HG03135 (cell line): ENCODE measurements around the gene CDK19.
"Not testable (repeated sequence)": the region's sequence is repeated elsewhere in the genome, so short reads cannot be mapped to it uniquely, and the experiment has no call there.

ENCODE experiments used
- ATAC-seq: cut with Tn5 transposase; IDR thresholded peaks from one replicate; pipeline ENCODE4 v1.9.1; 2021; ENCODE audit warnings: mild to moderate bottlenecking, moderate library complexity; ENCODE audit not compliant: unreplicated experiment

The CDK19 gene

DNA sequence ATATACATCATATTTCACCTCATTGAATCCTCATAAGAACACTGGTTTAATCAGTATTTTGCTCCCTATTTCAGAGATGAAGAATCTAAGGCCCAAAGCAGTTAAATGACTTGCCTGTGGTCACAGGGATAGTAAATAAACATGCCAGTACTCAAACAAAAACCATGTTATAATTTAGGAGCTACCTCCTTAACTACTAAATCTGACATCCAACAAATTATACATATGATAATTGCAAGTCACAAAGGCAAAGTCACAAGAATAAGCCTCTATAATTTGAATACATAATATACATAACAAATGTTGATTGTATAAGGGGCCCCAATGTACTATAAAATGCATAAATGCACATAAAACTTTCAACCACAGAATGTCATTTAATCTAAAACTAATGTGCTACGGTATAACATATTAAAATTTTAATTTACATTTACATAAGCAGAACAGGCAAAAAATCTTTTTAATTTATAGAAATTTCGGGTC, 181.5 kb downstream of the CDK19 start:
- no peak for ATAC-seq

DNA sequence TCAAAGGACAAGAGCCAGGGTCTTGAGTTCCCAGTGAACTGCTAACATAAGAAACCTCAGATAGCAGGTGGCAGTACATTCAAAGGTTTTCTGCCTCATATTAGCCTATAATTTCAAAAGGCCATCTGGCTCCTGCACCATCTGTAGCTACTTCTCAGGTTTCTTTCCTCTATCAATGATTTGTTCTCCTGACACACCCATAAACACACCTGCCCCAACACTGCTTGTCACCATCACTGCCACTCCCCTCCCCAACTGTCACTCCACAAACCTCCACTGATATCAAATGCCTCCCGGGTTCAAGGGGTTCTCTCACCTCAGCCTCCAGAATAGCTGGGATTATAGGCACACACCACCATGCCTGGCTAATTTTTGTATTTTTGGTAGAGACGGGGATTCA, 186.1 kb downstream of the CDK19 start:
- ATAC-seq = no peak

DNA sequence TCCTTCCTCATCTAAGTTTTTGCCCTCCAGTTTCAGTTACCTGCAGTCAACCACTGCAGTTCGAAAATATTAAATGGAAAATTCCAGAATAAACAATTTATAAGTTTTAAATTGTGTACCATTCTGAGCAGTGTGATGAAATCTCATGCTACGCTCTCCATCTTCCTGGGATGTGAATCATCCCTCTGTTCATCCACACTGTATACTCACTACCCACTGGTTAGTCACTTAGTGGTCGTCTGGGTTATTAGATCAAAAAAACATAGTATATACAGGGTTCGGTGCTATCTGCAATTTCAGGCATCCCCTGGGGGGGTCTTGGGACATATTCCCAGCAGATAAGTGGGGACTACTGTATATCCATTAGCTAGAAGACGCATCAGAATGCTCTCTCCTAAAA, 186.9 kb downstream of the CDK19 start:
- no peak for ATAC-seq

DNA sequence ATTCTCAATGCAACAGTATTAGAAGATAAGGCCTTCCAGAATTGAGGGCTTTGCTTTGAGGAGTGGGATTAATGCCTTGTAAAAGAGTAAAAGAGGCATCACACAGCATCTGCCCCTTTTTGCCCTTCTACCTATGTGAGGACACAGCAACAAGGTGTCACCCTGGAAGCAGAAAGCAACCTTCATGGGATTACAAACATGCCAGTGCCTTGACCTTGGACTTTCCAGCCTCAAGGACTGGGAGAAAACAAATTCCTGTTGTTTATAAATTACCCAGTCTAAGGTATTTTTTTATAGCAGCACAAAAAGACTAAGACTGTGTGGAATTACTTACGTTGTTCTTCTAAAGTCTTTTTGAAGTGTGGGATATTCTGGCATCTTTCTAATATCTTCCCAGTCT, 188.8 kb downstream of the CDK19 start:
- ATAC-seq = no peak

DNA sequence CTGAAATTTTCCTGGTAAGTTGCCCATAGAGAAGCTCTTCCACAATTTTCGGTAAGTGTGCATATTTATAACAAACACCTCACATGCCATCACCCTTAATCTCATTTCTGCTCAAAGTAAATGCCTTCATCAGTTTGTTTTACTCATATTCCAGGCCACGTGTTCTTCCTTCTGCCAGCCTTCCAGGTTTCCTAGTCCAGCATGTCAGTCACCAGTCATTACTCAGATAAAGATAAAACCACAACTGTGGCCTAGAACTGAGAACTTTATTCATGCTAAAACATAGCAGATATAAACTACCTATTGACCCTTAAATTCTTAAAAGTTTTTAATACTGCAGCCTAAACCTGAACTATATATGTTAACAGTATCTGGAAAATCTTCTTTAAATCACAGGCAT, 189.4 kb downstream of the CDK19 start:
- ATAC-seq = no peak

DNA sequence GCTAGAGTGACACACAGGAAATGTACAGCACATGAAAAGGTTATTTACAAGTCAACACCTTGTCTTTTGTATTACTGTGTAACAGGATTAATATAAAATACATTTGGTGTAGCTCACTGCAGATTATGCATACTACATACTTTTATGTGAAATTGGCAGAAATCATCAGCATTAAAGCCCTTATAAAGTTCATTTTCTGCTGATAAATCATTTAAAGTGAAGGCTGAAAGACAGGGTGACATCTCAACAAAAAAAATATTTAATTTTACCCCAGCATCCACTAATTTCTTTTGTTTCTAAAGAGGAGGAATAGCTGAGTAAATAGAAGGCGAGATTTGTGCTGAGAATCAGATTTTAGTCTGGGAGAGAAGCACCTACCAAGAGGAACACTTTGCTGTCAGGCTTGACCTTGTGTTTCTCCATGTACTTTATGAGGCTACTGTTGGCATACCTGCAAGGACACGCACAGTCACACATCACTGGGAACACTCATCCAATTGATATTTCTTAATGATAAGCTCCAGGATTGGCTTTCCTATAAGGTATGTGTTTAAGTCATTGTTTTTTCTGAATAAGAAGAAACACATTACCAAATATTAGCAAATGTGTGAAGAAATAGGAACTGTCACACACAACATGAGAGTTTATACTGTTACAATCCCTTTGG, 192.2 kb downstream of the CDK19 start:
- no peak for ATAC-seq

DNA sequence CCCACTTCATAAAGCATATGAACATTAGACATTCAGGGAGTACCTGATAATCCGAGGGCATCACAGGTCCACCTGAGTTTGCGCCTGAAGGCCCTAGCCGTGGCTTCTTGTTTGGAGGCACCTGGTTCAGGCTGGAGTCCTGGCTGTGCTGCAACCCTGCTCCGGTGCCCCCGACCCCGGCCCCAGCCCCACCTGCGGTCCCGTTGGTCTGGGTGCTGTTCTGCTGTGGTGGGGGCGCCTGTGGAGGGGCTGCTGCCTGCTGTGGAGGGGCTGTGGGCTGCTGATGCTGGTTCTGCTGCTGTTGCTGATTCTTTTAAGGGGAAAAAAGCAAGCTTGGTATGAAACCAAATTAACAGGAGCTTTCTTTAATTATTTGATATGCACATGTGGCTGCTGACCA, 194.2 kb downstream of the CDK19 start:
- no peak for ATAC-seq

DNA sequence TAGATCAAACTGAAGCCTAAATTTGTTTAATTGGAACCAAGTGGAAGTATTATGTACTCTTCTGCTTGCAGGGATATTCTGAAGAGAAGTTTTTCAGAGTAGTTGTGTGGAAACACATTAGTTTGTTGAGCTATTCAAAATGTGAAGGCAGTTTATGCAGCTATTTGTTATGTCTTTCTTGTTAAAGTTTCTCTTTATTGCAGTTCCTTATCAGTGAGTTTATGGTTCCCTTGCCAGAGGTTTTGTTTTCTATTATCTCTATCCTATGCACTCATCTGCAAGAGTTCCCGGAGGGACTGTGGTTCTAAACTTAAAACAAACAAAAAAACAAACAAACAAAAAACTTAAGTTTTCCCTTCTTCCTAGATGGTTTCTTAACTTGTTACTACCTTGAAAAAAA, 195.2 kb downstream of the CDK19 start:
- ATAC-seq = no peak

DNA sequence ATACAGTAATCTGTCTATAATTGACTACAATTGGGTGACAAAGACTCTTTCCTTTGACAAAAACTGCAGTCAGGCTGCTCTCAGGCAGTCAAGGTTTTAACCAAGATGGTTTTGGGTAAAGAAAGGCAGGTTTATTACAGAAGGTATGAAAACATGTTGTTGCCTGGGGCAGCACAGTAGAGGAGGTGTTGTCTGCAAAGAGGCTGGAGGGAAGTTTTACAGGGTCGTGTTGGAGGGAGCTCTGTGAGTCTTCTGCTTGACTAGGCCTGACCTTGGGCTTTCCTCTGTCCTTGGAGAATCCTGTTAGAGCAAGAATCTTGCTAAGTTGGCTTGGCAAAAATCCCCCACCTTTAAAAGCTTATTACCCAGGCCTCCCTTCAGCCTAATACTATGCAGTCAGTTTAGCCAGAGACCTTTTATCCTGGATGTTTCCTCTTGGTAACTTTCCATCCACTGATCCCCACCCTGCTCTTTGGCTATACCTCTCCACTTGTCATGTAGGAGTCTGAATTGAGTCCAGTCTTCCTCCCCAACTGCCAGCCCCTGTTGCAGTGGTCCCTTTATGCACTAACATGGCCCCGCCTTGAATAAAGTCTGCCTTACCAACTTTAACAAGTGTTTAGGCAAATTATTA, 195.9 kb downstream of the CDK19 start:
- ATAC-seq = no peak

DNA sequence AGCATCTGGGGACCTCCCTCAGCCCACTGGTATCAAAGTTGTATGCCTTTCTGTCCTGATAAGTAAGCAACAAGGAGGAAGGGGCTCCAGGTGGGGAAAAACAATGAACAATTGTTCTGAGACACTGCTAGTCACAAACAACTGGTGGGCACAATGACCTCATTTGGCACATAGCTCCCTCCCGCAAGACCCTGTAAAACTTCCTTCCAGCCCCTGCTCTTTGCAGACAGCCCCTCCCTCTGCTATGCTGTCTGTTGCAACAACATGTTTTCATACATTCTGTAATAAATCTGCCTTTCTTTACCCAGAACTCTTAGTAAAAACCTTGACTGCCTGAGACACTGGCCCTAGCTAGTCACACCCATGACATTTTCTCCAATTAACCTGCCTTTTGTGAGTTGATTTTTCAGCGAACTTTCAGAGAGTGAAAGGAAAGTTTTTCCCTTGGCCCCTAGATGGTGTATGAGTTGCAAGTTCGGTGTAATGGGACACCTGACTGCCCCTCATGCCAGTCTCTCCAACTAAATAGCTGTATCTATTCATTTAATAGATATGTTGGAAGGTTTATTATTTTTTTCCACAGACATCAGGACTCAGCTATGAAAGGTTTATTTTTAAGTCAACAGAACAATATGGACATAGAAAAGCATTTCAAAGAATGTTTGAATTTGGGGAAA, 196.5 kb downstream of the CDK19 start:
- no peak for ATAC-seq

DNA sequence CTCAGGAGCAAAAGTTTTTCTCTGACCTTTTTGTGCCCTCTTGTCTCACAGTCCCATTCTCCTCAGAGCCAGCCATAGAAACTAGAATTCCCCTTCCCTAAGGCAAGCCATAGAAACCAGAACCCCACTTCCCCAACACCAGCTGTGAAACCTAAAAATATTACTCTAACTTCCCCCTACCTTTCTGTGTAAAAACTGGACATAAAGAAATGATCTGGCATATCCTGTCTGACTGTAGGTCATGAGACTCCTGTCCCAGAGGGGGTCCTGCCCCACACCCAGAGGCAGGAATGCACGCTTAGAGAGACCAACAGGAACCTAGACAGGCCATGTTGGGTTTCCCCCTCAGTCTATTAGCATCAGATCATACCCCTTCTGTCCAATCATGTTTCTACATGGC, 198.2 kb downstream of the CDK19 start:
- ATAC-seq = no peak

DNA sequence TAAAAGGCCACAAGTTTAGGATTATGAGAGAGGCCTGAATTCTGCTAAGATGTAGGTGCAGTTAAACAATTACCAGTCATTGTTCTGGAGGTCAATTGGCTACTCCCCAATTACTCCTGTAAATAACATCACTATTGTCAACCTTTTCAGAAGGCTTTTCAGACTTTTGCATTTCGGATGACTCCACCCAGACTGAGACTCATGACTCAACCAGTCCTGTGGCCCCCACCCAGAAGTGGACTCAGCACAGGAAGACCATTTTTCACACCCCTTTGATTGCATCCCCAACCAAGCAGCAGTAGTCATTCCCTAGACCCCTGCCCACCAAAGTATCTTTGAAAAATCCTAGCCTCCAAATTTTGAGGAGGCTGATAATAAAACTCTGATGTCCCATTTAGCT, 199.5 kb downstream of the CDK19 start:
- no peak for ATAC-seq

DNA sequence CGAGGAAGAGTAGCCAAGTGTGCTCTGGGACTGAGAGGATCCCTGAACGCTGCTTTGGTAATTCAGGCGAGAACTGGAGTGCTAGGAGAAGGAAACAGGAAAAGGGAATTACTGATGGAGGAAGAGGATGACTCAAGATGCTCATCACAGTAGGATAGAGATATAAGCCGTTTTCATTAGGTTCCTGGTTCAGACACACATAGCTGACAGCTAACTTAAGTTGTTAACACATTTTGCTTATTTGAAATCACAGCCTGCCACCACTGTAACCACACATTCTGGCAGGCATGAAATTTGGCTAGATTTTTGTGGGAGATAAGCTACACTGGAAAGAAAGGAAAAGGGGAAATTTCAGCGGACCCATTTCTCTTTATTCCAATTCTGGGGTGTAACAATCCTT, 200.7 kb downstream of the CDK19 start:
- ATAC-seq = no peak

DNA sequence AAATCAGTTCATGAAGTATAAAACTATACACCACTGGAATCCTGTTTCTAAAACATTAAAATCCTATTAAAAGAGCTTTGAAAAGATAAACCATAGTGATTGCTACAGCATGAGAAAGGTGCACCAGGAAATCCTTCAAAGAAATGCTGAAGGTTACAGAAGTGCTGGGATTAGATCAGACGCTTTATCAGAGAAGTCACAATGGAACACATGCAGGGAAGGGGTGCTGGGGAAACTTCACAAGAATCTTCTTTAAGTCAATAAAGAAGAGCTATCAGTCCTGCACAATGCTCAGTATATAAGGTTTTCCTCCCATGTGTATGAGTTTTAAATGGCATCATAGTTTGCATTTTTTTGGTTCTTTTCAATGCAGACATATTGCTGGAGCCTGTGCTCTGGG, 201.2 kb downstream of the CDK19 start:
- ATAC-seq = no peak

DNA sequence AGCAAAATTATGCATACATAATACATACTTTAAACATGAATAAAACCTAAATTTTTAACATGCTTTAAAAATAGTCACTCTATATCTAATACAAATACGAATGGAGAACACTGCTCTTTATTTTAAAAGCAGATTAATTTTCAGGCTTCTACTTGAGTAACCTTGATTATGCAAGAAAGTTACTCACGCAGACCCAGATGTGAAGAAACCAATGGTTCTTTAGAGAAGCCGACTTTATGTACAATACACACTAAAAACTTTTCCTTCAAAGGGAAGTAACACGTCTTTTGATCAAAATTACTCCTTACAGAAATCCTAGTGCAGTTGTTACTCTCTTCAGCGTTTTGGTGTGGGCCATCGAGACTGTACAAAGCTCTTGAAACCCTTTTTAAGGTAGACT, 201.9 kb downstream of the CDK19 start:
- no peak for ATAC-seq

DNA sequence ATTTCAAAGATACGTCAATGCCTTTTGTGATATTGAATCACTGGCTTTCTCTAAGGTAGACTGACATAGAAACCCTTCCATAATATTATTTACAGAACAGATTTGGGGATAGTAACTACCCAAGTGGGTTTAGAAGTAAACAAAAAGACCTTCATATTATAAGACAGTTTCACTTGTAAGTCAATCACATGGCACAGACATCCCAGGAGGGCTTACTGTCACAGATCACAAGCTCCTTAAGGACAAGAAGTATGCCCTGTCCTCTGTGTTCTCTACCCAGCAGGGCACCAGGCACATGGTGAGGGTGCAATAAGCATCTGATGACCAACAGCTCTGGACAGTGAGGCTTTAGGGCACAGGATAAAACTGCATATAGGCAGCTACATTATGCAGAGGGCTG, 203.0 kb downstream of the CDK19 start:
- ATAC-seq = no peak

DNA sequence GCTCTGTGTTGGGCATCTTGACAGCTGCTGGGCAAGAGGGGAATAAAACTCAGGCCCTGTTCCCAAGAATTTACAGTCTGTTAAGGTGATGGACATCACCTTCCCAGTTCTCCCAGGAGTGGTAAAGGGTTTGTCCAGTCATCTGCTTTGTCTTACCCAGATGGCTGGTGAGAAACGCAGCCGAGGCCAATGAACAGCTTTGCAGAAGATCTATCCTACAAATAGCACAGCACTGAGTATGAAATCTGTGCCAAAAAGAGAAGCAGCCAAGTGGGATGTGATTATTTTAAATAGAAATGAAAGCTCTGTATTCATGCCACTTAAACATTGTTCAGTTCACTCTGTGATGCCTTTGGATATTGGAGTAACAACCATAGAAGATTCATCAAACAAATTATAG, 206.2 kb downstream of the CDK19 start:
- ATAC-seq = no peak

DNA sequence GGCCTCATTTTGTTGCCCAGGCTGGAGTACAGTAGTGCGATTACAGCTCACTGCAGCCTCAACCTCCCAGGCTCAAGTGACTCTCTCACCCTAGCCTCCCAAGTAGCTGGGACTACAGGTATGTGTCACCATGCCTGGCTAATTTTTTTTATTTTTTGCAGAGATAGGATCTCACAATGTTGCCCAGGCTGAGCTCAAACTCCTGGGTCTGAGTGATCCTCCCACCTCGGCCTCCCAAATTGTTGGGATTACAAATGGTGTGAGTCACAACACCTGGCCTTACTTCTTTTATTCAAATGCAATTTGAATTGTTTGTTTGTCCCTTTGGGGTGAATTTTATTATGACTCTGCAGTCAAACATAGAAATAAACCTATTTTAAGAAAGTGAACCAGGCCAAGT, 207.1 kb downstream of the CDK19 start:
- no peak for ATAC-seq

DNA sequence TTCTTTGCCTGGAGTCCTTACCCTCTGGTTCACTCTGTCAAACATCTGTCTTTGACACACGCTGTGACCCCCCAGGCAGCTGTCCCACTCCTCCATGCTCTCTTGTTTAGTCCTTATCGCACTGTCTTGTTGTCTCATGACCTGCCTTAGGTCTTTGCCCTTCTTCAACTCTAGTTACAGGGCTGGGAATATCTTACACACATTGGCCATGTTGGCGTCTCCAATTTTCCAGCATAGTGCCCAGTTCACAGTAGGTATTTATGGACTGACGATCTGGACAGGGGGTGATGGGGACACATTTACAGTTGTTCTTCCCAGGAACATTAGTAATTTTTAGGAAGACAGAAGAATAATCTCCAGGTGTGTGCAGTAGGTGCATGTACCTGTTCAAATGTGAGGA, 209.1 kb downstream of the CDK19 start:
- ATAC-seq = no peak

DNA sequence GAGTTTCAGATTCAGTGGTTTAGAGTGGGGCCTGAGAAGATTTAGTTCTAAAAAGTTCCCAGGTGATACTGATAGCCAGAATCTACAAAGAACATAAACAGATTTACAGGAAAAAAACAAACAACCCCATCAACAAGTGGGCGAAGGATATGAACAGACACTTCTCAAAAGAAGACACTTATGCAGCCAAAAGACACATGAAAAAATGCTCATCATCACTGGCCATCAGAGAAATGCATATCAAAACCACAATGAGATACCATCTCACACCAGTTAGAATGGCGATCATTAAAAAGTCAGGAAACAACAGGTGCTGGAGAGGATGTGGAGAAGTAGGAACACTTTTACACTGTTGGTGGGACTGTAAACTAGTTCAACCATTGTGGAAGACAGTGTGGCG, 214.6 kb downstream of the CDK19 start:
- not testable (repeated sequence) for ATAC-seq

DNA sequence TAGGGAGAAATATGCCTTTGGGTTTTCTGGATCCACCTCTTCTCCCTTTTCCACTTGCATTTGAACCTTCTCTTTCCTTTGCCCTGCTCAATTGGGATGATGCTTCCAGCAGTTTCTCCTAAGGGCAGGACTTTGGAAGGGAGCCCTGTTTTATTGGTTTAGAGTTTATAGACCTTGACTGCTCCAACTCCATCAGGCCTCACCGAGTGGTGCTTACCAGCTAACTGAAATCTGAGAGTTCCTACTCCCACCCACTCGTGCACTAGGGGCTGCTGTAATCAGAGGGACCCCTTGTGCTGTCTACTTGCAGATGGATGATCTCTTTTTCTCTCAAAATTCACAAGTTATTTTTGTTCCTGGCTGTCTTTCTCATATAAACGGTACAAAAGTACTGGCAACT, 217.5 kb downstream of the CDK19 start:
- no peak for ATAC-seq

DNA sequence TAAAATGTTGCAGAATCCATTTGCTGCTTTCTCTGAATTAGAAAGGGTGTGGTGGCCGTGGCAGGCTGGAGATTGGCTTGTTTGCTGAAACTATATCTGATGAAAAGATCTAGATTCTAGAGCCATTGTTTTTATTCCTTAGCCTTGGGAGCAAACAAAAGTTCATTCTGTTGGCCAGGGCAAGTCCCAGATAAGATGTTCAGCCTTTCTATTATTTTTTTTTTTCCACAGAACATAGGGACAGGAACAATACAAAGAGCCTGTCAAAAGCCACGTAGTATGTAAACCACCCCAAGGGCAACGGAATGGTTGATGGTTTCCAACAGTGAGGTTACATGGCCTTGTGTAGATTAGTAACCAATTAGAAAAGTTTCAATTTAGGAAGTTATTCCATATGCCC, 218.9 kb downstream of the CDK19 start:
- no peak for ATAC-seq
